ENCODE data around the gene THSD1. TPM values are rescaled to one million over a fixed set of nuclear protein-coding genes. Genes with fewer than 3 reads are reported as not detected.

The THSD1 gene
- total and polyA plus RNA-seq, 2 donors (not counting 1 experiment from before 2014, with no cell fraction given): 0.34 to 0.58 TPM

DNA sequence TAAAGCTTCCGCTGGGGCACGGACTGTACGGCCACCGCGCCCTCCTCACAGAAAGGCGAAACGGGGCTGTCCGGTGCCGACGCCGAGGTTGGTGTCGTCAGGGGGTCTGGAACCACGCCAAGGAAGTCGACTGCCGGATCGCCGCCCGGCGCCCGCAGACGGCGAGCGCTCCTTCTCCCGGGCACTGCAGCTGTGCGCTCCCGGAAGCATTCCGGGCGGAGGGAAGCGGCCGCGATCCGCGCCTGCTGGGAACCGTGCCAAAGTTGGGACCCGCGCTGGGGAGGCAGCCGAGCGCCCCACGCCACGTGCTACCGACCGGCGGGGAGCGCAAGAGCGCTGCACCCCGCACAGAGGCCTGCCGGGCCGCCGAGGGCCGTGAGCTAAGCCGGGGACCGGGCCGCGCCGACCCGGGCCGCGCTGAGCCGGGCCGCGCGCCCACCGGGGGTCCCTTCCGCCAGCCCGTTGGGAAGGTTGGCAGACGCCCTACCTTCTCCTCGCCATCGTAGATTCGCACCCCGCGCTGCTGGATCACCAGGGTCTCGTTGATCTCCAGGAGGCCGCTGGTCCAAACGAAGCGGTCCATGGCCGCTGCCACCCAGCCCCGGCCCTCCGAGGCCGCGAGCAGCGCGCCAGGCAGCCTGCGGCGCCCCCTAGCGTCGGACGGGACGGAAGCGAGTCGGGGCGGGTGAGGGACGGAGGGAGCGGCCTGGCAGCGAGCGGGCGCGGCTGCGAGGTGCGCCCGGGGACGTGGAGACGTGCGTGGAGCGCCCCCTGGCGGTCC, 44.2 kb upstream of the THSD1 start, which contains the start of gene VPS36:
TSS of gene VPS36 (minus strand) at position 623 of the 781 bp plus-strand sequence. CDS start at position 583, 40 bp downstream.
- Histone ChIP-seq H4K20me1 (ENCODE audit: control insufficient read depth, insufficient read depth, low read length, poor library complexity, severe bottlenecking) (peaks cover 11% of the 10 kb centered on the region), H3K27me3 (replicated peaks in 1 of 4; ENCODE audit: control extremely low read depth in 1 of 4, control insufficient read depth in 3 of 4, insufficient read depth in 4 of 4, low read length in 3 of 4) (no peaks in the 10 kb centered on the region), H3K79me2 (ENCODE audit: control insufficient read depth, insufficient read depth, low read length) (peaks cover 50% of the 10 kb centered on the region), H2AFZ (ENCODE audit: insufficient read depth, low read depth, low read length, poor library complexity, severe bottlenecking) (peak within 1 kb of the TSS; percentile 84), H3K9me3 (ENCODE audit: control extremely low read depth in 1 of 3, control insufficient read depth in 2 of 3, insufficient read depth in 1 of 3, low read length in 2 of 3) (no peaks in the 10 kb centered on the region), H3K4me2 (replicated peaks; ENCODE audit: low read depth, low read length, poor library complexity, severe bottlenecking) (peak within 1 kb of the TSS; percentile 78), H3K36me3 (replicated peaks in 1 of 2; ENCODE audit: control extremely low read depth in 1 of 2, control insufficient read depth in 1 of 2, extremely low read depth in 1 of 2, insufficient read depth in 2 of 2, low read length in 1 of 2) (peaks cover 0 to 2% of the 10 kb centered on the region in 2 experiments), H3K4me3 (ENCODE audit: control extremely low read depth in 1 of 5, extremely low read depth in 1 of 5, insufficient read depth in 1 of 5, low read depth in 2 of 5, low read length in 4 of 5) (peak within 1 kb of the TSS; percentile 74 to 95 (median 82)), H3K4me1 (ENCODE audit: control insufficient read depth in 2 of 2, insufficient read depth in 2 of 2, low read length in 2 of 2) (peaks cover 24 to 32% of the 10 kb centered on the region in 2 donors), H3K27ac (ENCODE audit: low read length in 2 of 2) (peak within 1 kb of the TSS; percentile 76 to 80), H3K9ac (ENCODE audit: low read length) (peak within 1 kb of the TSS; percentile 86)
- no peaks in the 10 kb centered on the region for H3K9me3 Mint-ChIP-seq (ENCODE audit: insufficient read depth)
- TF ChIP-seq EZH2 (IDR thresholded peaks at IDR 0.05; ENCODE audit: borderline replicate concordance, insufficient read depth, low read depth, low read length, poor library complexity, severe bottlenecking): no peak
- TF ChIP-seq, protein P1, sequence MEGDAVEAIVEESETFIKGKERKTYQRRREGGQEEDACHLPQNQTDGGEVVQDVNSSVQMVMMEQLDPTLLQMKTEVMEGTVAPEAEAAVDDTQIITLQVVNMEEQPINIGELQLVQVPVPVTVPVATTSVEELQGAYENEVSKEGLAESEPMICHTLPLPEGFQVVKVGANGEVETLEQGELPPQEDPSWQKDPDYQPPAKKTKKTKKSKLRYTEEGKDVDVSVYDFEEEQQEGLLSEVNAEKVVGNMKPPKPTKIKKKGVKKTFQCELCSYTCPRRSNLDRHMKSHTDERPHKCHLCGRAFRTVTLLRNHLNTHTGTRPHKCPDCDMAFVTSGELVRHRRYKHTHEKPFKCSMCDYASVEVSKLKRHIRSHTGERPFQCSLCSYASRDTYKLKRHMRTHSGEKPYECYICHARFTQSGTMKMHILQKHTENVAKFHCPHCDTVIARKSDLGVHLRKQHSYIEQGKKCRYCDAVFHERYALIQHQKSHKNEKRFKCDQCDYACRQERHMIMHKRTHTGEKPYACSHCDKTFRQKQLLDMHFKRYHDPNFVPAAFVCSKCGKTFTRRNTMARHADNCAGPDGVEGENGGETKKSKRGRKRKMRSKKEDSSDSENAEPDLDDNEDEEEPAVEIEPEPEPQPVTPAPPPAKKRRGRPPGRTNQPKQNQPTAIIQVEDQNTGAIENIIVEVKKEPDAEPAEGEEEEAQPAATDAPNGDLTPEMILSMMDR (IDR thresholded peaks at IDR 0.05): peak; percentile 100
- H3K27me3 Mint-ChIP-seq: no peaks in the 10 kb centered on the region
- peak; percentile 65 for ATAC-seq (ENCODE audit: low read depth)
- intact Hi-C loops (cut with micrococcal nuclease): loop anchor here (1.0 to 10.0 kb wide), 8 partner anchors 107 to 997 kb away; partner anchors contain the start of genes ALG11, INTS6, SUGT1 and WDFY2
- DNase-seq: peak; percentile 97
- POLR2A ChIA-PET: interaction anchor here (0.6 to 1.8 kb wide), 4 partner anchors 22 to 256 kb away, joined by 3 to 7 read pairs (median 6); partner anchors contain the start of gene SUGT1
- WGBS (ENCODE audit: insufficient coverage): under 1% methylated on average over 105 of the region's 105 CpGs
- CTCF ChIA-PET: interaction anchor here (0.6 to 3.8 kb wide), 25 partner anchors 8 to 837 kb away, joined by 3 to 25 read pairs (median 5); partner anchors contain the start of gene SUGT1
- peaks cover 39% of the 10 kb centered on the region for H3K4me1 Mint-ChIP-seq
- H3K4me3 Mint-ChIP-seq: peak within 1 kb of the TSS; percentile 92
- peak within 1 kb of the TSS; percentile 96 for H3K27ac Mint-ChIP-seq

Data from B cell (primary cell).